Natural killer cell (primary cell): ENCODE results near the gene HSPA1A. TPM values are rescaled to one million over a fixed set of nuclear protein-coding genes. Genes with fewer than 3 reads are reported as not detected.

ENCODE experiments used
- ATAC-seq, 3 donors: fragments of 150-1000 bp in 2 of 3; fragments of 200-7000 bp in 1 of 3; cut with Tn5 transposase; 1 replicate in 1 of 3; 2 replicates in 2 of 3; pipeline ENCODE4 v1.10.0; 2021; ENCODE audit warnings: mild to moderate bottlenecking in 2 of 3, moderate library complexity in 2 of 3
- DNase-seq, 2 donors: peaks; one replicate each; pipeline versions ENCODE4 v3.0.0 to v3.0.0-alpha.2; 2013 to 2021; ENCODE audit warnings: mixed read lengths in 1 of 2
- H3K27ac ChIP-seq: one replicate; pipeline ENCODE4 v1.5.1; 2013; ENCODE audit warnings: mild to moderate bottlenecking, low read length
- H3K27me3 ChIP-seq: one replicate; pipeline ENCODE4 v1.6.1; 2013; ENCODE audit warnings: low read length; ENCODE audit not compliant: control insufficient read depth, insufficient read depth
- H3K36me3 ChIP-seq: one replicate; pipeline ENCODE4 v1.6.1; 2013; ENCODE audit warnings: low read length; ENCODE audit not compliant: control insufficient read depth, insufficient read depth
- H3K4me1 ChIP-seq: one replicate; pipeline ENCODE4 v1.6.1; 2013; ENCODE audit warnings: low read length; ENCODE audit not compliant: control insufficient read depth, insufficient read depth
- H3K4me3 ChIP-seq: one replicate; pipeline ENCODE4 v1.5.1; 2013; ENCODE audit warnings: low read length
- H3K9me3 ChIP-seq: one replicate; pipeline ENCODE4 v1.6.1; 2013; ENCODE audit warnings: low read length; ENCODE audit not compliant: control insufficient read depth, insufficient read depth
- H3K27ac Mint-ChIP-seq, 2 donors: one replicate each; pipeline ENCODE4 v1.8.0; 2022; ENCODE audit warnings: mild to moderate bottlenecking in 2 of 2, mixed read lengths in 2 of 2, moderate library complexity in 1 of 2
- H3K27me3 Mint-ChIP-seq, 2 donors: one replicate each; pipeline ENCODE4 v1.8.0; 2022; ENCODE audit warnings: low read depth in 2 of 2, mixed read lengths in 2 of 2
- H3K36me3 Mint-ChIP-seq: one replicate; pipeline ENCODE4 v1.8.0; 2022; ENCODE audit warnings: mixed read lengths
- H3K4me1 Mint-ChIP-seq, 2 donors: one replicate each; pipeline ENCODE4 v1.8.0; 2022; ENCODE audit warnings: mixed read lengths in 2 of 2
- H3K4me3 Mint-ChIP-seq: one replicate; pipeline ENCODE4 v1.8.0; 2022; ENCODE audit warnings: mild to moderate bottlenecking, moderate library complexity, mixed read lengths
- H3K9me3 Mint-ChIP-seq, 2 donors: one replicate each; pipeline ENCODE4 v1.8.0; 2022; ENCODE audit warnings: mixed read lengths in 2 of 2
- WGBS: methylation state at CpG from one replicate; pipeline ENCODE4 v1.1.7; 2013; ENCODE audit warnings: missing lambda C conversion rate; ENCODE audit not compliant: insufficient coverage; 5-methylcytosine and 5-hydroxymethylcytosine counted together
- intact Hi-C: fragments of 100-400 bp; cut with micrococcal nuclease; formaldehyde crosslinking; loops from one replicate; pipeline ENCODE4 v1.14.2; 2022
- total RNA-seq, 4 donors: library from RNA; stranded (reverse); fragments of 120-200 nt in 1 of 4; gene quantifications; one replicate each; pipeline versions ENCODE4 v1.2.3 to v1.2.4, GENCODE V29; 2013 to 2022
- TF ChIP-seq, protein P1 (sequence below): fragments of 200-600 bp; IDR thresholded peaks from one replicate; pipeline ENCODE4 v1.8.0; 2022; ENCODE audit warnings: antibody characterized with exemption

The HSPA1A gene
- total RNA-seq, 3 donors from 2014 or later (not counting 1 experiment from before 2014, with no cell fraction given): 24.4 to 34.6 (median 34.5) TPM

DNA sequence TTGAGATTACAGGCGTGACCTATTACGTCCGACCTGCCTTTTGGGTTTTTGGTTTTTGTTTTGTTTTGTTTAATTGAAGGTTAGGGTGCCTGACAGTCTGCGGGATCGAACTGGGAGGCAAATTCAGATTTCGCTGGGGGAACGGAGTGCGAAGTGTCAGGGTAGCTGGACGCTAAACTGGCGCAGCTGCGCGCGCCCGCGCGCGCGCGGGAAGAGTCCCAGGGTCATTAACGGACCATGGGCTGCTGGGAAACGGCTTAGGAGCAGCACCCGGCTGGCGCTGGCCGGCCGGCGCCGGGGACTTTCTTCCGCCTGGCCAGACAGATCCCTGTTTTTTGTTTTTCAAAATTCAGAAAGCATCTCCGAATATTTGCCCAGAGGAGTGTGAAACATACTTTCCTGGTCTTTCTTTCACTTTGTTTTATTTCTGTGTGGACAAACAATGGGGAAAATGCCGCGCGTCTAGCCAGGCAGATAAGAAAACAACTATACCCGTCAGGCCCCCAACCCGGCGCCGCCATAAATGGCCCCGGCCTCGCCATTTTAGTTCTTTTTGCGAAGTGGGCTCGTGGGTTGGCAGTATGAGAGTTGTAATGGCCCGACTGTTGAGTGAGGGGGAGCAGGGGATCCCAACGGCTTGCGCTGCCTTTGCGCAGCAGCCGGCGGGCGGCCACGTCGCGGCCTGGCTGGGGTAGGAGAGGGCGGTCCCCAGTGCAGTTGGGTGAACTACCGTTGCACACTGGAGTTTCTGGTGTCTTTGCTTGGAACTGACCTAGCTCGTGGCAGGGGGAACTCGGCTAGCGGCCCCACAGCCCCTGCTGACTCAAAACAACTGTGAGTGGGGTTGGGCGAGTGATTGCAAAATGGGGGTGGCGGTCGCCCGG lies 19.3 kb downstream of the HSPA1A start:
- no peaks in the 10 kb centered on the region for H3K9me3 ChIP-seq
- H3K4me3 ChIP-seq: peak overlapping the region; percentile 97
- under 1% methylated on average over 59 of the region's 59 CpGs for WGBS
- Mint-ChIP-seq H3K9me3 (no peaks in the 10 kb centered on the region), H3K4me3 (peak overlapping the region; percentile 88), H3K27me3 (no peaks in the 10 kb centered on the region), H3K4me1 (peaks cover 47 to 48% of the 10 kb centered on the region in 2 donors), H3K27ac (peak overlapping the region; percentile 94 to 96), H3K36me3 (peaks cover 6% of the 10 kb centered on the region)
- intact Hi-C loops: loop anchor here (1.0 to 5.0 kb wide), 5 partner anchors 28 to 292 kb away; partner anchors contain the start of genes BAG6, DDX39B, NEU1 and VARS1
- peak; percentile 78 to 88 for DNase-seq
- TF ChIP-seq, protein P1, sequence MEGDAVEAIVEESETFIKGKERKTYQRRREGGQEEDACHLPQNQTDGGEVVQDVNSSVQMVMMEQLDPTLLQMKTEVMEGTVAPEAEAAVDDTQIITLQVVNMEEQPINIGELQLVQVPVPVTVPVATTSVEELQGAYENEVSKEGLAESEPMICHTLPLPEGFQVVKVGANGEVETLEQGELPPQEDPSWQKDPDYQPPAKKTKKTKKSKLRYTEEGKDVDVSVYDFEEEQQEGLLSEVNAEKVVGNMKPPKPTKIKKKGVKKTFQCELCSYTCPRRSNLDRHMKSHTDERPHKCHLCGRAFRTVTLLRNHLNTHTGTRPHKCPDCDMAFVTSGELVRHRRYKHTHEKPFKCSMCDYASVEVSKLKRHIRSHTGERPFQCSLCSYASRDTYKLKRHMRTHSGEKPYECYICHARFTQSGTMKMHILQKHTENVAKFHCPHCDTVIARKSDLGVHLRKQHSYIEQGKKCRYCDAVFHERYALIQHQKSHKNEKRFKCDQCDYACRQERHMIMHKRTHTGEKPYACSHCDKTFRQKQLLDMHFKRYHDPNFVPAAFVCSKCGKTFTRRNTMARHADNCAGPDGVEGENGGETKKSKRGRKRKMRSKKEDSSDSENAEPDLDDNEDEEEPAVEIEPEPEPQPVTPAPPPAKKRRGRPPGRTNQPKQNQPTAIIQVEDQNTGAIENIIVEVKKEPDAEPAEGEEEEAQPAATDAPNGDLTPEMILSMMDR: no peak
- peak; percentile 72 to 84 (median 74) for ATAC-seq
- no peaks in the 10 kb centered on the region for H3K27me3 ChIP-seq
- peak overlapping the region; percentile 98 for H3K27ac ChIP-seq
- H3K36me3 ChIP-seq: peaks cover 26% of the 10 kb centered on the region
- H3K4me1 ChIP-seq: peaks cover 67% of the 10 kb centered on the region

GRCh38 chr6:31836047-31836473 lies 20.7 kb downstream of the HSPA1A start:
- H3K4me3 ChIP-seq: peak overlapping the region; percentile 97
- no peak for ATAC-seq
- peaks cover 6% of the 10 kb centered on the region for H3K36me3 Mint-ChIP-seq
- H3K27ac ChIP-seq: peak overlapping the region; percentile 98
- intact Hi-C loops: no loop called here
- peak in 1 of 2 donors; percentile 34 for DNase-seq
- peaks cover 34 to 35% of the 10 kb centered on the region in 2 donors for H3K4me1 Mint-ChIP-seq
- peaks cover 34% of the 10 kb centered on the region for H3K36me3 ChIP-seq
- H3K9me3 Mint-ChIP-seq: no peaks in the 10 kb centered on the region
- H3K4me1 ChIP-seq: peaks cover 55% of the 10 kb centered on the region
- H3K27ac Mint-ChIP-seq: peak overlapping the region; percentile 94 to 96
- H3K27me3 Mint-ChIP-seq: no peaks in the 10 kb centered on the region
- no peaks in the 10 kb centered on the region for H3K9me3 ChIP-seq
- peak overlapping the region; percentile 88 for H3K4me3 Mint-ChIP-seq
- 29% methylated on average over 14 of the region's 14 CpGs for WGBS
- H3K27me3 ChIP-seq: no peaks in the 10 kb centered on the region
- TF ChIP-seq, protein P1: no peak

DNA sequence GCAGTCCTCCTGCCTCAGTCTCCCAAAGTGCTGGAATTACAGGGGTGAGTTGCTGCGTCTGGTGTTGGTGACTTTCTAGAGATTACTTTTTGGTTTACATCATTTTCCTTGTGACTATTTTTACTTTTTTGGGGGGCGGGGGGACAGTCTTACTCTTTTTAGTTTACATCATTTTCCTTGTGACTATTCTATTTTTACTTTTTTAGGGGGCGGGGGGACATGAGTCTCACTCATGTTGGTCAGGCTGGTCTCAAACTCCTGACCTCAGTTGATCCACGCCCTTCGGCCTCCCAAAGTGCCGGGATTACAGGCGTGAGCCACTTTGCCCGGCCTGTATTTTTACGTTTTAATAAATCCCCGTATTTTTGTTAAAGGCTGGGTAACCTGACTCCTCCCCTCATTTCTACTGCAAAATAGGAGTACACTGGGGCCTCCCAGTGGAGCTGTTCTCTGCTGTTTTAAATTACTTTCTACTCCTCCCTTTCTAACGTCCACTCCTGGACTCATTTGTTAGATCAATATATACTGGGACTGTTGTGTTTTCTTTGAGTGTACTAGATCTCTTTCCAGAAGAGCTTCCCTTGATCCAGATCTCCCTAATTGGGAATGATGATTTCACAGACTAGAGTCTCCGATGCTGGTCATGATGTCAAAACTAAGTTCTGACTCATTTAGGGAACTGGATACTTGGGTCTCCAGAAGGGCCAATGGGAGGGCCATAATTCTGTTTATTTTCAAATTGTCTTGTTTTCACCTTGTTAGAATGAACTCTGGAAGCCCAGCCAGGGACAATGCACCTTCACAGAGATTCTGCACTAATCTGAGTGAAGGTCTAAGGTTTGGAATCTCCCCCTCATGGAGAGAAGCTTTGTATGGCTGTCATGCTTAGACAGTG lies 21.4 kb downstream of the HSPA1A start:
- H3K27me3 Mint-ChIP-seq: no peaks in the 10 kb centered on the region
- intact Hi-C loops: no loop called here
- Histone ChIP-seq H3K36me3 (peaks cover 34% of the 10 kb centered on the region), H3K9me3 (no peaks in the 10 kb centered on the region), H3K27ac (peak overlapping the region; percentile 98), H3K4me1 (peaks cover 51% of the 10 kb centered on the region), H3K4me3 (no peak overlapping the region), H3K27me3 (no peaks in the 10 kb centered on the region)
- H3K4me1 Mint-ChIP-seq: peaks cover 34 to 35% of the 10 kb centered on the region in 2 donors
- peaks cover 6% of the 10 kb centered on the region for H3K36me3 Mint-ChIP-seq
- H3K4me3 Mint-ChIP-seq: peak overlapping the region; percentile 88
- 47% methylated on average over 10 of the region's 12 CpGs for WGBS
- DNase-seq: peak in 1 of 2 donors; percentile 62
- H3K27ac Mint-ChIP-seq: peak overlapping the region; percentile 94 to 96
- ATAC-seq: no peak
- TF ChIP-seq, protein P1: no peak
- H3K9me3 Mint-ChIP-seq: no peaks in the 10 kb centered on the region
